GM21529 (cell line): Measurements from ENCODE around the gene SREBF2.
"Not testable (repeated sequence)": the region's sequence is repeated elsewhere in the genome, so short reads cannot be mapped to it uniquely, and the experiment has no call there.

Experiments
- ATAC-seq: cut with Tn5 transposase; IDR thresholded peaks from one replicate; pipeline ENCODE4 v1.9.1; 2021; ENCODE audit not compliant: unreplicated experiment

The SREBF2 gene

GRCh38 chr22:41940832-41941765 is 108.2 kb downstream of the SREBF2 start:
- peak; percentile 27 for ATAC-seq

GRCh38 chr22:41943661-41944209 is 110.8 kb downstream of the SREBF2 start:
- ATAC-seq, result no peak

- peak; percentile 76 for ATAC-seq
Measured at GRCh38 chr22:41946629-41947423, 113.9 kb downstream of the SREBF2 start, which contains the start of gene CENPM. CENPM (minus strand) TSS chr22:41947152; CDS start chr22:41947076, 76 bp downstream.

GRCh38 chr22:41947424-41948080 is 114.6 kb downstream of the SREBF2 start:
- ATAC-seq, result no peak

- no peak for ATAC-seq
Measured at GRCh38 chr22:41948142-41948541, 115.2 kb downstream of the SREBF2 start.

GRCh38 chr22:41948928-41949296 is 116.0 kb downstream of the SREBF2 start:
- ATAC-seq, result not testable (repeated sequence)

- no peak for ATAC-seq
Measured at GRCh38 chr22:41949297-41949965, 116.5 kb downstream of the SREBF2 start.

- no peak for ATAC-seq
Measured at GRCh38 chr22:41951898-41952474, 119.1 kb downstream of the SREBF2 start, which contains the start of gene SMIM45. SMIM45 (plus strand) TSS chr22:41952150.

GRCh38 chr22:41952713-41953112 is 119.8 kb downstream of the SREBF2 start:
- ATAC-seq, result no peak
